ENCODE measurements around the gene AAK1. TPM values are rescaled to one million over a fixed set of nuclear protein-coding genes. Genes with fewer than 3 reads are reported as not detected.

The AAK1 gene
- total and polyA plus RNA-seq, 2 donors (not counting 3 experiments of a cell fraction or from before 2014, with no cell fraction given): 31.0 to 127 TPM

DNA sequence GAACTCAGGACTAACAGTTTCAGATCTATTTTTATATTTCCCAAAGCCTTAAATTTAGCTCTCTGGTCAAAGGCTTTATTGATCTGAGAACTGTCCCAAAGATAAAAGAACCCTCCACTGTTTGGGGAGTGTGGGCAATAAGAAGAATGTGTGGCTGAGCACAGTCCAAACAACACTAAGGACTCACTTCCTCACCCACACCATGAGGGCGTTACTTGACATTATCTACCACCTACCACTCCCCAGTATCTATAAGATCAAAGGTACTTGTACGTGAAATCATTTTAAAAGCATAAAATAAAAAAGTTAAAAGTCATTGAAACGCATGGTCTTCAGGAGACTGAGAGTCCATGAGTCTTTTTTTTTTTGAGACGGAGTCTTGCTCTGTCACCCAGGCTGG lies 151.7 kb downstream of the AAK1 start:
- H3K9me3 ChIP-seq (replicated peaks; ENCODE audit: control insufficient read depth, insufficient read depth, low read length): no peaks in the 10 kb centered on the region
- CTCF ChIA-PET: no interaction called here
- no peaks in the 10 kb centered on the region for H3K79me2 ChIP-seq (ENCODE audit: control insufficient read depth, insufficient read depth, low read length)
- no peaks in the 10 kb centered on the region for H3K27me3 ChIP-seq (ENCODE audit: control insufficient read depth in 2 of 2, insufficient read depth in 2 of 2, low read length in 2 of 2)
- H3K27ac ChIP-seq (ENCODE audit: insufficient read depth, low read depth, low read length): no peak overlapping the region
- H3K36me3 ChIP-seq (ENCODE audit: control insufficient read depth in 2 of 2, extremely low read depth in 1 of 2, insufficient read depth in 2 of 2, low read length in 2 of 2): peaks cover 7 to 14% of the 10 kb centered on the region in 2 experiments
- no peak overlapping the region for H2AFZ ChIP-seq (ENCODE audit: low read depth, low read length)
- H3K9me1 ChIP-seq (replicated peaks; ENCODE audit: control insufficient read depth, extremely low read depth, insufficient read depth, low read length): no peaks in the 10 kb centered on the region
- no peak for FAIRE-seq
- TF ChIP-seq POLR2AphosphoS5 (IDR thresholded peaks at IDR 0.05; ENCODE audit: insufficient read depth, low read depth, low read length) (no peak), CTCF (IDR thresholded peaks at IDR 0.05; ENCODE audit: extremely low read depth in 1 of 2, insufficient read depth in 1 of 2, low read depth in 1 of 2, low read length in 2 of 2) (no peak), GATA2 (IDR thresholded peaks at IDR 0.05; ENCODE audit: insufficient read depth, insufficient read length, low read depth, low read length) (no peak), POLR2A (IDR thresholded peaks at IDR 0.05; ENCODE audit: low read depth, low read length) (no peak), JUN (IDR thresholded peaks at IDR 0.05; ENCODE audit: borderline replicate concordance, insufficient read depth, insufficient read length, low read depth) (no peak)
- TF ChIP-seq, protein P1, sequence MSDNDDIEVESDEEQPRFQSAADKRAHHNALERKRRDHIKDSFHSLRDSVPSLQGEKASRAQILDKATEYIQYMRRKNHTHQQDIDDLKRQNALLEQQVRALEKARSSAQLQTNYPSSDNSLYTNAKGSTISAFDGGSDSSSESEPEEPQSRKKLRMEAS (IDR thresholded peaks at IDR 0.05; ENCODE audit: insufficient read depth, insufficient read length): no peak
- H4K20me1 ChIP-seq (replicated peaks; ENCODE audit: control insufficient read depth, extremely low read depth, insufficient read depth, low read length): no peaks in the 10 kb centered on the region
- H3K4me3 ChIP-seq (replicated peaks in 1 of 3; ENCODE audit: insufficient read depth in 1 of 3, low read depth in 1 of 3, low read length in 3 of 3): no peak overlapping the region
- no peak overlapping the region for H3K9ac ChIP-seq (replicated peaks; ENCODE audit: extremely low read depth, insufficient read depth, low read length)
- H3K4me1 ChIP-seq (ENCODE audit: control insufficient read depth, extremely low read depth, insufficient read depth, low read length): no peaks in the 10 kb centered on the region
- no peak overlapping the region for H3K4me2 ChIP-seq (ENCODE audit: insufficient read depth, low read length)
- no TSS peak for BruUV-seq (replicated peaks)
- DNase-seq (ENCODE audit: low read depth, low spot score): no peak
- intact Hi-C loops (cut with micrococcal nuclease) (no loop called here), dilution Hi-C loops (cut with MboI; ENCODE audit: extremely low pct_ligation_motif_present, low sequenced_read_pairs) (no loop called here)
- POLR2A ChIA-PET: no interaction called here

- POLR2A ChIA-PET: no interaction called here
- peaks cover 10 to 16% of the 10 kb centered on the region in 2 experiments for H3K36me3 ChIP-seq (ENCODE audit: control insufficient read depth in 2 of 2, extremely low read depth in 1 of 2, insufficient read depth in 2 of 2, low read length in 2 of 2)
Measured at GRCh38 chr2:69490486-69490885, 153.1 kb downstream of the AAK1 start.

More at GRCh38 chr2:69490486-69490885, 153.1 kb downstream of the AAK1 start:
- no peak overlapping the region for H2AFZ ChIP-seq (ENCODE audit: low read depth, low read length)
- no peaks in the 10 kb centered on the region for H3K79me2 ChIP-seq (ENCODE audit: control insufficient read depth, insufficient read depth, low read length)
- H3K9me1 ChIP-seq (replicated peaks; ENCODE audit: control insufficient read depth, extremely low read depth, insufficient read depth, low read length): no peaks in the 10 kb centered on the region
- no peak for DNase-seq (ENCODE audit: low read depth, low spot score)
- no peaks in the 10 kb centered on the region for H3K4me1 ChIP-seq (ENCODE audit: control insufficient read depth, extremely low read depth, insufficient read depth, low read length)
- no TSS peak for BruUV-seq (replicated peaks)
- H3K4me2 ChIP-seq (ENCODE audit: insufficient read depth, low read length): no peak overlapping the region
- CTCF ChIA-PET: no interaction called here
- no peak overlapping the region for H3K9ac ChIP-seq (replicated peaks; ENCODE audit: extremely low read depth, insufficient read depth, low read length)
- no peaks in the 10 kb centered on the region for H4K20me1 ChIP-seq (replicated peaks; ENCODE audit: control insufficient read depth, extremely low read depth, insufficient read depth, low read length)
- H3K9me3 ChIP-seq (replicated peaks; ENCODE audit: control insufficient read depth, insufficient read depth, low read length): no peaks in the 10 kb centered on the region
- intact Hi-C loops (cut with micrococcal nuclease): no loop called here
- no peaks in the 10 kb centered on the region for H3K27me3 ChIP-seq (ENCODE audit: control insufficient read depth in 2 of 2, insufficient read depth in 2 of 2, low read length in 2 of 2)
- no peak for FAIRE-seq
- dilution Hi-C loops (cut with MboI; ENCODE audit: extremely low pct_ligation_motif_present, low sequenced_read_pairs): no loop called here
- no peak overlapping the region for H3K27ac ChIP-seq (ENCODE audit: insufficient read depth, low read depth, low read length)
- H3K4me3 ChIP-seq (replicated peaks in 1 of 3; ENCODE audit: insufficient read depth in 1 of 3, low read depth in 1 of 3, low read length in 3 of 3): no peak overlapping the region
- TF ChIP-seq EZH2 (IDR thresholded peaks at IDR 0.05; ENCODE audit: borderline replicate concordance, low read depth, low read length, severe bottlenecking) (no peak), CTCF (IDR thresholded peaks at IDR 0.05; ENCODE audit: extremely low read depth in 1 of 2, insufficient read depth in 1 of 2, low read depth in 1 of 2, low read length in 2 of 2) (no peak), POLR2AphosphoS5 (IDR thresholded peaks at IDR 0.05; ENCODE audit: insufficient read depth, low read depth, low read length) (no peak), JUN (IDR thresholded peaks at IDR 0.05; ENCODE audit: borderline replicate concordance, insufficient read depth, insufficient read length, low read depth) (no peak), FOS (IDR thresholded peaks at IDR 0.05; ENCODE audit: borderline replicate concordance, insufficient read depth, low read length) (no peak), GATA2 (IDR thresholded peaks at IDR 0.05; ENCODE audit: insufficient read depth, insufficient read length, low read depth, low read length) (no peak), MYC (IDR thresholded peaks at IDR 0.05; ENCODE audit: low read depth, low read length) (no peak), POLR2A (IDR thresholded peaks at IDR 0.05; ENCODE audit: low read depth, low read length) (no peak)
- TF ChIP-seq, protein P1 (IDR thresholded peaks at IDR 0.05; ENCODE audit: insufficient read depth, insufficient read length): no peak

All from endothelial cell of umbilical vein (primary cell).